Upper lobe of right lung (tissue), 1 donor: ENCODE results near the gene ZNF302. TPM values are rescaled to one million over a fixed set of nuclear protein-coding genes. Genes with fewer than 3 reads are reported as not detected.

Experiments used
- ATAC-seq: fragments of 200-7000 bp; cut with Tn5 transposase; one replicate; pipeline ENCODE4 v1.9.1; 2020; ENCODE audit warnings: mild to moderate bottlenecking, moderate library complexity
- DNase-seq: peaks from one replicate; pipeline ENCODE4 v3.0.0-alpha.2; 2020
- H3K27ac ChIP-seq: fragments of 200-600 bp; one replicate; pipeline ENCODE4 v1.8.0; 2022
- H3K27me3 ChIP-seq: fragments of 200-600 bp; one replicate; pipeline ENCODE4 v1.8.0; 2022; ENCODE audit warnings: mild to moderate bottlenecking
- H3K36me3 ChIP-seq: fragments of 200-600 bp; one replicate; pipeline ENCODE4 v1.8.0; 2022
- H3K4me1 ChIP-seq: fragments of 200-600 bp; one replicate; pipeline ENCODE4 v1.8.0; 2022
- H3K4me3 ChIP-seq: fragments of 200-600 bp; one replicate; pipeline ENCODE4 v1.8.0; 2022; ENCODE audit warnings: mild to moderate bottlenecking
- H3K9me3 ChIP-seq: fragments of 200-600 bp; one replicate; pipeline ENCODE4 v1.8.0; 2022
- CTCF ChIP-seq: fragments of 200-600 bp; IDR thresholded peaks from one replicate; pipeline ENCODE4 v1.8.0; 2022; ENCODE audit warnings: antibody characterized with exemption
- intact Hi-C: fragments of 100-400 bp; cut with DNase I; formaldehyde crosslinking; loops from one replicate; pipeline ENCODE4 v1.11.0; 2022
- total RNA-seq: library from RNA; stranded (reverse); fragmentation: NEBNext Ultra II Directional; extraction: Animal tissue kit (Norgen Biotek cat#: 25700); gene quantifications from one replicate; pipeline ENCODE4 v1.2.1, GENCODE V29; 2021
- donor health status: DM: no; HTN: yes; CAD: no; lungs with severe emphysema.

Gene ZNF302
- total RNA-seq, 1 donor from 2014 or later = 28.2 TPM

GRCh38 chr19:34715357-34715756, 37.9 kb downstream of the ZNF302 start:
- Histone ChIP-seq H3K4me1 (no peaks in the 10 kb centered on the region), H3K36me3 (no peaks in the 10 kb centered on the region), H3K27ac (no peak overlapping the region), H3K9me3 (no peaks in the 10 kb centered on the region), H3K27me3 (no peaks in the 10 kb centered on the region), H3K4me3 (no peak overlapping the region)
- DNase-seq (no peak), ATAC-seq (no peak)
- no peak for TF ChIP-seq CTCF
- intact Hi-C loops = no loop called here

- DNase-seq (no peak), ATAC-seq (no peak)
- TF ChIP-seq CTCF = no peak
- H3K27ac ChIP-seq = no peak overlapping the region
- no peaks in the 10 kb centered on the region for H3K27me3 ChIP-seq
- no peaks in the 10 kb centered on the region for H3K9me3 ChIP-seq
- no peak overlapping the region for H3K4me3 ChIP-seq
- H3K4me1 ChIP-seq = no peaks in the 10 kb centered on the region
- no peaks in the 10 kb centered on the region for H3K36me3 ChIP-seq
- intact Hi-C loops = no loop called here
Observed at GRCh38 chr19:34722353-34722752, 44.9 kb downstream of the ZNF302 start.

- no peaks in the 10 kb centered on the region for H3K4me1 ChIP-seq
- no peak for DNase-seq
- H3K4me3 ChIP-seq = no peak overlapping the region
- TF ChIP-seq CTCF = no peak
- no peaks in the 10 kb centered on the region for H3K27me3 ChIP-seq
- no peak overlapping the region for H3K27ac ChIP-seq
- intact Hi-C loops = no loop called here
- H3K36me3 ChIP-seq = no peaks in the 10 kb centered on the region
- no peaks in the 10 kb centered on the region for H3K9me3 ChIP-seq
- ATAC-seq = no peak
Observed at GRCh38 chr19:34725400-34725799, 47.9 kb downstream of the ZNF302 start.

GRCh38 chr19:34731019-34731829, 53.7 kb downstream of the ZNF302 start:
- intact Hi-C loops = no loop called here
- H3K27ac ChIP-seq = no peak overlapping the region
- TF ChIP-seq CTCF = no peak
- DNase-seq (no peak), ATAC-seq (no peak)
- peaks cover 19% of the 10 kb centered on the region for H3K4me1 ChIP-seq
- no peak overlapping the region for H3K4me3 ChIP-seq
- H3K9me3 ChIP-seq = no peaks in the 10 kb centered on the region
- H3K36me3 ChIP-seq = no peaks in the 10 kb centered on the region
- H3K27me3 ChIP-seq = no peaks in the 10 kb centered on the region

- Histone ChIP-seq H3K27me3 (no peaks in the 10 kb centered on the region), H3K27ac (no peak overlapping the region), H3K4me3 (no peak overlapping the region), H3K9me3 (peaks cover 4% of the 10 kb centered on the region), H3K4me1 (peaks cover 19% of the 10 kb centered on the region), H3K36me3 (no peaks in the 10 kb centered on the region)
- ATAC-seq (no peak), DNase-seq (no peak)
- intact Hi-C loops = no loop called here
- TF ChIP-seq CTCF = no peak
Observed at GRCh38 chr19:34731964-34732363, 54.5 kb downstream of the ZNF302 start.
